A204.1 (cell line): ENCODE measurements around the gene C2CD5.
"Not testable (repeated sequence)": the region's sequence is repeated elsewhere in the genome, so short reads cannot be mapped to it uniquely, and the experiment has no call there.

ENCODE experiments used
- FAIRE-seq: peaks from 2 replicates; lab custom pipeline; 2012; peaks lifted over from hg19 to GRCh38; lab: Jason Lieb, UNC

Gene C2CD5

GRCh38 chr12:22476133-22476532 is 68.2 kb downstream of the C2CD5 start:
- no peak for FAIRE-seq

- no peak for FAIRE-seq
These were observed 69.2 kb downstream of the C2CD5 start for GRCh38 chr12:22474970-22475720.

- FAIRE-seq: no peak
These were observed 71.1 kb downstream of the C2CD5 start for GRCh38 chr12:22473212-22473611.

GRCh38 chr12:22467190-22467589 is 77.2 kb downstream of the C2CD5 start:
- no peak for FAIRE-seq

GRCh38 chr12:22463306-22463705 is 81.0 kb downstream of the C2CD5 start:
- no peak for FAIRE-seq

- FAIRE-seq: no peak
These were observed 82.6 kb downstream of the C2CD5 start for GRCh38 chr12:22461786-22462185.

- FAIRE-seq: peak; percentile 91
These were observed 84.4 kb downstream of the C2CD5 start for GRCh38 chr12:22459838-22460490.

GRCh38 chr12:22458298-22458937 is 85.9 kb downstream of the C2CD5 start:
- no peak for FAIRE-seq

GRCh38 chr12:22457085-22457484 is 87.3 kb downstream of the C2CD5 start:
- no peak for FAIRE-seq

GRCh38 chr12:22453511-22453910 is 90.8 kb downstream of the C2CD5 start:
- FAIRE-seq: no peak

GRCh38 chr12:22447223-22447622 is 97.1 kb downstream of the C2CD5 start:
- no peak for FAIRE-seq

- not testable (repeated sequence) for FAIRE-seq
These were observed 100.1 kb downstream of the C2CD5 start for GRCh38 chr12:22444317-22444665.

- FAIRE-seq: no peak
These were observed 100.7 kb downstream of the C2CD5 start for GRCh38 chr12:22443379-22444316.

- FAIRE-seq: no peak
These were observed 107.1 kb downstream of the C2CD5 start for GRCh38 chr12:22437031-22437806.

GRCh38 chr12:22435583-22435982 is 108.8 kb downstream of the C2CD5 start:
- FAIRE-seq: no peak

GRCh38 chr12:22431693-22432251 is 112.6 kb downstream of the C2CD5 start:
- no peak for FAIRE-seq

- no peak for FAIRE-seq
These were observed 127.5 kb downstream of the C2CD5 start for GRCh38 chr12:22416801-22417200.

- no peak for FAIRE-seq
These were observed 128.7 kb downstream of the C2CD5 start for GRCh38 chr12:22415342-22416309.

GRCh38 chr12:22414742-22415141 is 129.6 kb downstream of the C2CD5 start:
- no peak for FAIRE-seq

GRCh38 chr12:22413592-22413991 is 130.8 kb downstream of the C2CD5 start:
- FAIRE-seq: no peak
